IMR-90 (cell line): ENCODE measurements around the gene RFX6.

ENCODE experiments used
- CHD1 ChIP-seq: IDR thresholded peaks from 2 replicates; pipeline ENCODE4 v1.6.1; 2012; ENCODE audit warnings: low read depth, low read length, improper control_type of control experiment
- FOS ChIP-seq: fragments of 150-350 bp; IDR thresholded peaks from 2 replicates; pipeline ENCODE4 v1.6.1; 2016; ENCODE audit warnings: low read depth, low read length
- MAFK ChIP-seq: IDR thresholded peaks from 2 replicates; pipeline ENCODE4 v1.6.1; 2012; ENCODE audit warnings: low read depth, low read length, improper control_type of control experiment
- MAZ ChIP-seq: IDR thresholded peaks from 2 replicates; pipeline ENCODE4 v1.6.1; 2012; ENCODE audit warnings: low read depth, mild to moderate bottlenecking, low read length, improper control_type of control experiment, moderate library complexity, borderline replicate concordance
- POLR2A ChIP-seq: IDR thresholded peaks from 2 replicates; pipeline ENCODE4 v1.6.1; 2012; ENCODE audit warnings: mild to moderate bottlenecking, low read depth, low read length
- RAD21 ChIP-seq: IDR thresholded peaks from 2 replicates; pipeline ENCODE4 v1.6.1; 2012; ENCODE audit warnings: low read length, improper control_type of control experiment
- RCOR1 ChIP-seq: IDR thresholded peaks from 2 replicates; pipeline ENCODE4 v1.6.1; 2012; ENCODE audit warnings: mild to moderate bottlenecking, low read length, improper control_type of control experiment; ENCODE audit not compliant: insufficient replicate concordance
- RFX5 ChIP-seq: IDR thresholded peaks from 2 replicates; pipeline ENCODE4 v1.8.0; 2012; ENCODE audit warnings: low read depth, mild to moderate bottlenecking, low read length, moderate library complexity
- SMC3 ChIP-seq: fragments of 150-350 bp; IDR thresholded peaks from 2 replicates; pipeline ENCODE4 v1.6.1; 2016; ENCODE audit warnings: low read depth, mild to moderate bottlenecking, antibody characterized with exemption, low read length, moderate library complexity
- USF2 ChIP-seq: fragments of 150-350 bp; IDR thresholded peaks from 2 replicates; pipeline ENCODE4 v1.6.1; 2017; ENCODE audit warnings: mild to moderate bottlenecking, antibody characterized with exemption, low read length, low read depth
- TF ChIP-seq, protein P1 (sequence below): conservative IDR thresholded peaks from 2 replicates; pipeline ENCODE4 v1.5.1; 2012; ENCODE audit warnings: mild to moderate bottlenecking, low read depth, low read length, improper control_type of control experiment

DNA sequence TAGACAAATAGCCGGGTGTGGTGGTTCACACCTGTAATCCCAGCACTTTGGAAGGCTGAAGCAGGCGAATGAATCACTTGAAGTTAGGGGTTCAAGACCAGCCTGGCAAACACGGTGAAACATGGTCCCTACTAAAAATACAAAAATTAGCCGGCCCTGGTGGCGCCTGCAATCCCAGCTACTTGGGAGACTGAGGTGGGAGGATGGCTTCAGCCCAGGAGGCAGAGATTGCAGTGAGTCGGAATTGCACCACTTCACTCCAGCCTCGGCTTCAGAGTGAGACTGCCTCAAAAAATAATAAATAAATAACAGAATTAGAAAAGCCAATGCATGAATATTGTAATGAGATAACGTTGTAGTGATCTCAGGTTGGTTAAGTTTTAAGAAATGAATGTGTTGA, 61.3 kb downstream of the RFX6 start:
- TF ChIP-seq MAZ (no peak), USF2 (no peak), RAD21 (no peak), FOS (no peak), POLR2A (no peak), RFX5 (no peak), RCOR1 (no peak), CHD1 (no peak), SMC3 (no peak), MAFK (no peak)
- TF ChIP-seq, protein P1, sequence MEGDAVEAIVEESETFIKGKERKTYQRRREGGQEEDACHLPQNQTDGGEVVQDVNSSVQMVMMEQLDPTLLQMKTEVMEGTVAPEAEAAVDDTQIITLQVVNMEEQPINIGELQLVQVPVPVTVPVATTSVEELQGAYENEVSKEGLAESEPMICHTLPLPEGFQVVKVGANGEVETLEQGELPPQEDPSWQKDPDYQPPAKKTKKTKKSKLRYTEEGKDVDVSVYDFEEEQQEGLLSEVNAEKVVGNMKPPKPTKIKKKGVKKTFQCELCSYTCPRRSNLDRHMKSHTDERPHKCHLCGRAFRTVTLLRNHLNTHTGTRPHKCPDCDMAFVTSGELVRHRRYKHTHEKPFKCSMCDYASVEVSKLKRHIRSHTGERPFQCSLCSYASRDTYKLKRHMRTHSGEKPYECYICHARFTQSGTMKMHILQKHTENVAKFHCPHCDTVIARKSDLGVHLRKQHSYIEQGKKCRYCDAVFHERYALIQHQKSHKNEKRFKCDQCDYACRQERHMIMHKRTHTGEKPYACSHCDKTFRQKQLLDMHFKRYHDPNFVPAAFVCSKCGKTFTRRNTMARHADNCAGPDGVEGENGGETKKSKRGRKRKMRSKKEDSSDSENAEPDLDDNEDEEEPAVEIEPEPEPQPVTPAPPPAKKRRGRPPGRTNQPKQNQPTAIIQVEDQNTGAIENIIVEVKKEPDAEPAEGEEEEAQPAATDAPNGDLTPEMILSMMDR: no peak
